22Rv1 (cell line): ENCODE data around the gene GPAM.
A peak's percentile ranks its signal among the peaks of the same experiment; 100 is the strongest.

ENCODE experiments used
- H3K27ac ChIP-seq: fragments of 450-650 bp; 2 replicates; pipeline ENCODE4 v1.5.1; 2017
- ZFX ChIP-seq: fragments of 450-650 bp; IDR thresholded peaks from 2 replicates; pipeline ENCODE4 v1.6.1; 2017; ENCODE audit warnings: antibody characterized with exemption, borderline replicate concordance
- TF ChIP-seq, protein P1 (sequence below): fragments of 450-650 bp; IDR thresholded peaks from 2 replicates; pipeline ENCODE4 v1.5.1; 2017; ENCODE audit warnings: mild to moderate bottlenecking

The GPAM gene

DNA sequence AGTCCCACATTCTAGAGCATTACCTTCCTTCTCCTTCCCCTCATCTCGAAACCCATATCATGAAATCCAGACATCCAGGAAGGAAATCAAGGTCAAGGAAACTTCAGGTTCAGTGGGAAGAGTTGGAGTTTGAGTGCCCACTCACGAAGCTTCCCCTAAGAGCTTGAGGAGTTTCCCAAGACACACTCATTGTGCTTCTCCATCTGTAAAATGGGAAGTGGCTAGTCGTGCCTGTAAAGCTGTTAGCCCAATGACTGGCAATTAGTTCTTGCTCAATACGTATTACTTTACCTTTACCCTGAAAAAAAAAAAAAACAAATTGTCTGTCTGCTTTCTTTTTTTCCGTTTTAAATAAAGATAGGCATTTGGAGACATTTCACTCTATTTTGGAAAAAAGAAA is 42.3 kb downstream of the GPAM start:
- TF ChIP-seq, protein P1, sequence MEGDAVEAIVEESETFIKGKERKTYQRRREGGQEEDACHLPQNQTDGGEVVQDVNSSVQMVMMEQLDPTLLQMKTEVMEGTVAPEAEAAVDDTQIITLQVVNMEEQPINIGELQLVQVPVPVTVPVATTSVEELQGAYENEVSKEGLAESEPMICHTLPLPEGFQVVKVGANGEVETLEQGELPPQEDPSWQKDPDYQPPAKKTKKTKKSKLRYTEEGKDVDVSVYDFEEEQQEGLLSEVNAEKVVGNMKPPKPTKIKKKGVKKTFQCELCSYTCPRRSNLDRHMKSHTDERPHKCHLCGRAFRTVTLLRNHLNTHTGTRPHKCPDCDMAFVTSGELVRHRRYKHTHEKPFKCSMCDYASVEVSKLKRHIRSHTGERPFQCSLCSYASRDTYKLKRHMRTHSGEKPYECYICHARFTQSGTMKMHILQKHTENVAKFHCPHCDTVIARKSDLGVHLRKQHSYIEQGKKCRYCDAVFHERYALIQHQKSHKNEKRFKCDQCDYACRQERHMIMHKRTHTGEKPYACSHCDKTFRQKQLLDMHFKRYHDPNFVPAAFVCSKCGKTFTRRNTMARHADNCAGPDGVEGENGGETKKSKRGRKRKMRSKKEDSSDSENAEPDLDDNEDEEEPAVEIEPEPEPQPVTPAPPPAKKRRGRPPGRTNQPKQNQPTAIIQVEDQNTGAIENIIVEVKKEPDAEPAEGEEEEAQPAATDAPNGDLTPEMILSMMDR = no peak
- no peak for TF ChIP-seq ZFX
- no peak overlapping the region for H3K27ac ChIP-seq

DNA sequence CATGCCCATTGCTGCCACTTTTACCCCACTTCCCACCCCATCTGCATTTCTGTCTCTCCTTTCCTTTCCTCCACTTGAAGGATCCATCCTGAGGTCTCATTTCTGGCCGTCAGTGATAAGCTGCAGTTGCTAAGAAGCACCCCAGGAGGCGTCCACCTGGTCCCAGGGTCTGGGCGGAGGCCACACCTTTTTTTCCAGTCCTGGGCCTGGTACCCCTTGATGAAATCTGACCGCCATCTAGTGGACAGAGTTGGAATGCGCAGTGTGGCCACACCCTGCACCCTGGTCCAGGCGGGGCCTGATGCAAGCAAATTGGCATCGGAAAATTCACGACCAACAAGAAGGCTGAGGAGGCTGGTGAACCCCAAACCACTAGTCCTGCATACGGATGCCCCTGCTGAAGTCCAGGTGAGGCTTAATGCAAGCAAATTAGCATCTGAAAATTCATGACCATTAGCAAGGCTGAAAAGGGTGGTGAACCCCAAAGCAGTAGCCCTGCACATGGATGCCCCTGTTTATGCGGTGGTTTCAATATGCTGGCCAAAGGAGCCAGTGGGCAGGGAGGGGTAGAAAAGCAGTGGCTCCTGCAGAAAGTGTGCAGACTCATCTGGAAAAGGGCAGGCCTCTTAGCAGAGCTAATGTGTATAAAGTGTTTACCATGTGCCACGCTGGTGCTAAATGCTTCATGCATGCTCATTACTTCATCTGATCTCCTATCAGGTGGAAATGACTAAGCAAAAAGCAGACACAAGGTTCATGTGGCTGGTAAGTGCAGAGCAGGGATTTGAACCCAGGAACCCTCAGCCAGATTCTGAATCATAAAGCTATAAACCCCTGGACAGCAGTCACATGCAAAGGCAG is 43.2 kb downstream of the GPAM start:
- TF ChIP-seq, protein P1 = peak; percentile 93
- TF ChIP-seq ZFX = no peak
- H3K27ac ChIP-seq = no peak overlapping the region

DNA sequence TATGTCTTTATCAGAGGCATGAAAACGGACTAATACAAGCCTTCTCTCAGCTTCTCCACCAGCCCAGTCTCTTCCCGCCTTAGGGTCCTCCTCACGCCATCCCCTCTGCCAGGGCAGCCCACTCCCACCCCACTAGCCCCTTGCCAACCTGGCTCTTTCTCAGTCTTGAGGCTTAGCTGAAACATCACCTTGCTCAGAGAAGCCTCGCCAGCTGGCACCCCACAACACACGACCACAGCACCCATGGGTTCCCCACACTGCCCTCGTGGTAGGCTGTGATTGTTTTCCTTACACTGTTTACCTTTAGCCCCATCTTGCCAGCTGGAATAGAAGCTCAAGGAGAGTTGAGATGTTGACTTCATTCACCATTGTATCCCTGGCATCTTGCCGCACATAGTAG is 44.4 kb downstream of the GPAM start:
- H3K27ac ChIP-seq = no peak overlapping the region
- TF ChIP-seq, protein P1 = no peak
- TF ChIP-seq ZFX = no peak

DNA sequence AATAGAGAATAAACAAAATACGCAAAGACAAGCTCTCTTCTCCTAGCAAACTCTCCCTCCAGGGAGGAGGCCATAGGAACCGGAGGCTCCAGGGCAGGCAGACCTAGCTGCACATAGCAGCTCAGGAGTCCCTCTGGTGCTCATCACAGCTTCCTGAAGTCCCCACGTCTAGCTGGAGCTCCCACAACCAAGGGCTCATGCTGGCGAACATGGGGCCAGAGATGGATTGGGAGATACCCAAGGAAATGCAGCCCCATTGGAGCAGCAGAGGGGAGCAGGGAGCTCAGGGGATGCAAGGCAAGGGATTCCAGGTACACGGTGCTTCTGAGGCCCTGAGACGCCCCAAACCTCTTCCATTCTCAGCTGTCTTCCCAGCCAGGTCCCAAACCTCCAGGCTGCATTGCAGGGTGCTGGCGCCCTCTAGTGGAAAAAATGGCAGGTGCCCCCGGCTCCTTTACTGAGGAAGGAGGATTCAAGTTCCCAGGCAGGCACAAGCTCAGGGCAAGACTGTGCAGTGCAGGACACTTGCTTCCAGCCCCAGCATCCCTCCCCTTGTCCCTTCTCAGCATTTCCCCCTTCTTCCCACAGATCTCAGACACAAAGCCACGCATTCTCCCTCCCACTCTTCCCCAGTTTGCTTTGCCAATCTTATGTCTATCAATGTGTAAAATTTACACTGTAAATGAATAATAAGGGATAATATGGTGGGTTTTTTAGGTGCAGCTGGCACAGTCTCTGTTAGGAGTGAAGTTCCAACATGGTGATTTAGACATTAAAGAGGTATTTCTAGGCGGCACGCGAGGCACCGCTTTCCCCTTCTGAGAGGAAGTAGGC is 46.2 kb downstream of the GPAM start:
- TF ChIP-seq ZFX = no peak
- TF ChIP-seq, protein P1 = peak; percentile 94
- no peak overlapping the region for H3K27ac ChIP-seq

DNA sequence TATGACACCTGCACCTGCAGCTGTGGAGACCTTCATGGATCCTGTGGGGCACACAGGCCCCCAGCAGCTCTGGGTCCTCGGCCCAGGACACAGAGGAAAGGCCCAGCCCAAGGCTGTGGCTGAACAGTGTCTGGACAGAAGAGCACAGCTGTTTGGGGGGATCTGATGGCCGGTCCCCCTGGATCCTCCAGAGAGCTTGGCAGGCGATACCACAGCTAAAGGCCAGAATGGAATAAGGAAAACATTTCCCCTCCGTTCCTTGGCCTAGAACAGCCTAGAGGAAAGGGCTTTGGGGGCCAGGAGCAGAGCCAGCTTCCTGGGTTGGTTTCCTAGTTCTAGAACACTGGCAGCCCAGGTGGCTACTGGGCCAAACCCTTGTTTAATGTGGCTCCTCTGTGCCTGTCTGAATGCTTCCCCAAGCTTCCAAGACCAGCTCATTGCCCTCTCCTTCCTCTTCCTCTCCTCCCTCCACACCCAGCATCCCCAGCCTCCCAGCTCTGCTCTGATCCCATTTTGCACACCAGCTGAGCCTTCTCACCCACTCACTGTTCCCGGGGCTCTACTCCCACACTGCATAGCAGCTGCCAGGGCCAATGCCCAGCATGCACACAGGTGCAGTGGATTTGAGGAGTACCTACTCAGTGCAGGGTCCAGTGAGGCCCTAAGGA is 46.9 kb downstream of the GPAM start:
- TF ChIP-seq ZFX = no peak
- TF ChIP-seq, protein P1 = no peak
- H3K27ac ChIP-seq = no peak overlapping the region

DNA sequence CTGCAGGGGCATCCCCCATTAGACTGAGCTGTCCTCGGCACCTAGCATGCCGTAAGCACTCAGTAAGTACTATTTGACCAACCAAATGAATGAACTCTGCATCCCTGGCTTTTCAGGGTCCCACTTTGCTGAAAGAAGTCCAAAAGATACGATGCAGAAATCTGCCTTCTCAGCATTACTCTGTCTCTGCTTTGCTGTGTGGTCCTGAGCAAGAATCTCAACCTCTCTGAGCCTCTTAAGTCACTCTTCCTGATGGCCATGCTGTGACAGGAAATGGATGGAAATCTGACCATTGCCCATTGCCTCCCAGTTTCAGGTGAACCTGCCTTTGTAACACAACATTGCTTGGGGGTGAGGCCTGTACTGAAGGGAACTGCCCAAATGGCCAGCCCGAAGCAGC is 48.0 kb downstream of the GPAM start:
- TF ChIP-seq, protein P1 = no peak
- TF ChIP-seq ZFX = no peak
- H3K27ac ChIP-seq = no peak overlapping the region
